ENCODE data around the gene RNASE9.
"Not testable (repeated sequence)": the region's sequence is repeated elsewhere in the genome, so short reads cannot be mapped to it uniquely, and the experiment has no call there.

Gene RNASE9

DNA sequence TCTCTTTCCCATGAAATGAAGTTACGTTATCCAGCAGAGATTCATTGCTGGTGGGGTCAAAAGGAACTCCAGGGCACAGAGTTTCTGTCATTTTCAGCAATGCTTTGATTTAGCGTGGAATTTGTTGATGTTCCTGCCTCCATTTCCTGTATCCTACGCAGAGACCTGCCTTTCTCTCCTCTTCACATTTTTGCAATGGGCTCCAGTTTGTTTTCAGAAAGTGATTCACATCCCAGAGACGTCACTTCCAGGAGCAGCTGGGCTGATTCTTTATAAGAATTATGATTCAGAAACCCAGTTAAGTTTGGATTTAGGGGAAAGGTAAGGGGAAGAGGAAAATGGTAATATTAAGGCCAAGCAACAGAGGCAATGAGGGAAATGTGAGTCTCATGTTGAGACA lies 43.9 kb downstream of the RNASE9 start:
- no peak for DNase-seq (ENCODE audit: low read depth in 2 of 2)

DNA sequence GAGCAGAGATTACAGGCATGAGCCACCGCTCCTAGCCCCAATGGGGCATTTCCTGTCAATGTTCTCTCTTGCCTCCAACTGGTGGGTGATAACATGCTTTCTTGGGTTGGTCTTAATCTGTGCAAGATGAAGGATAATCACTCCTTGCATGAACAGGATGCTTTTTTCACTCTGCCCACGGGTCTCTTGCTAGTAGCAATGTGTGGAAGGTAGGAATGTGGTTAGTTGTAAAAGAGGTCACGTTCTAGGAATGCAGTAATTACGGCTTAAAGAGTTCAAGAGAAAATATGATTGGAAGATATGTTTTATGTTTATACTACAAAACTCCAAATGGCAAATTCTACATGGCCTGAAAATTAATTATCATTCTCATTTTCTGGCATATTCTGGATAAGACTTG lies 45.0 kb downstream of the RNASE9 start:
- no peak for DNase-seq (ENCODE audit: low read depth in 2 of 2)

DNA sequence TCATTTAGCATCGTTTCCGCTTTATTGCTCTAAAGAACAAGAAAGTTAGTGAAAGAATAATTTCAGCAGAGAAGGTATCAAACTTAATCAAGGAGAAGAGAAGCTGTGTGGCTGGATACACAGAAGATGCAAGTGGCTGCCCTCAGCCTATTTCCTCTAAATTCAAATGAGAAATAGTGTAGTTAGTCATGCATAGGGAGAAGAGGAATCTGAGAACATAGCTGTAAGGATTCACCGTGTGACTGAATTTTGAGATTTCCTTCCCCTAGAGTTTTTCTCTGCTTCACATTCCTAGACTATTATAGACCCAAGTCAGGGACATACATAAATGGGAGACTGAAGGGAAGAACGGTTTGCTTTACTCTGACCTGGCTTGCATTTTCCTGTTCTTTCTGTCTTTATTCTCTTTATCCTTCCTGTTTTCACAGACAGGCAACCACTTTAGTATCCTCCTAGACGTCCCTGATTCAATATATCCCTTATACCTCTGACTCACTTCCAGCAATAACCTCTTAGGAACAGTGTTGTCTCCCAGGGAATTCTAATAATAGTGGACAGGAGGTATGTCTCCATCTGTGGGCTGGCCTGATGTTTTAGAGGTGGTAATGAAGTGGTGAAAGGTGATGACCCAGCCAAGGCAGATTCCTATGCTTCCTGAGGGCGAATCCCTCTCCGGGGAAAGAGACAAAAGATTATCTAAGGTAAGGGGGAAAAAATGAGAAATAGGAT lies 48.5 kb downstream of the RNASE9 start:
- no peak for DNase-seq (ENCODE audit: low read depth in 2 of 2)

DNA sequence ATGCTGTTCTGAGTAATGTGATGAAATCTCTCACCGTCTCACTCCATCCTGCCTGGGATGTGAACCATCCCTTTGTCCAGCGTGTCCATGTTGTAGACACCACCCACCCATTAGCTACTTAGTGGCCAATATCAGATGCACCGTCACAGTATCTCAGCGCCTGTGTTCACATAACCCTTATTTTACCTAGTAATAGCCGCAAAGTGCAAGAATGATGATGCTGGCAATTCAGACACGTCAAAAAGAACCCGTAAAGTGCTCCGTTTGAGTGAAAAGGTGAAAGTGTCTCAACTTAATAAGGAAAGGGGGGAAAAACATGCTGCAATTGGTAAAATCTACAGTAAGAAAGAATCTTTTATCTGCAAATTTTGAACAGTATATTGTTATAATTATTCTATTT lies 52.5 kb downstream of the RNASE9 start:
- no peak for DNase-seq (ENCODE audit: low read depth in 2 of 2)

DNA sequence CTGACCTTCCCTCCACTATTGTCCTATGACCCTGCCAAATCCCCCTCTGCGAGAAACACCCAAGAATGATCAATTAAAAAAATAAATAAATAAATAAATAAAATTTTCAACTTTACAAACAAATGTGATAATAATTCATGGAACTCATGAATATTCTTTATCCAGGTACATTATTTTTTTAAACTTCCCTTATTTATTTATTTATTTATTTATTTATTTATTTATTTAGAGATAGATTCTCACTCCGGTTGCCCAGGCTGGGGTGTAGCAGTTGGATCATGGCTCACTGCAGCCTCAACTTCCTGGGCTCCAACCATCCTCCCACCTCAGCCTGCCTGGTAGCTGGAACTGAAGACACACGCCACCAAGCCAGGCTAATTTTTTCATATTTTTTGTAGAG lies 53.3 kb downstream of the RNASE9 start:
- DNase-seq (ENCODE audit: low read depth in 2 of 2), result not testable (repeated sequence)

DNA sequence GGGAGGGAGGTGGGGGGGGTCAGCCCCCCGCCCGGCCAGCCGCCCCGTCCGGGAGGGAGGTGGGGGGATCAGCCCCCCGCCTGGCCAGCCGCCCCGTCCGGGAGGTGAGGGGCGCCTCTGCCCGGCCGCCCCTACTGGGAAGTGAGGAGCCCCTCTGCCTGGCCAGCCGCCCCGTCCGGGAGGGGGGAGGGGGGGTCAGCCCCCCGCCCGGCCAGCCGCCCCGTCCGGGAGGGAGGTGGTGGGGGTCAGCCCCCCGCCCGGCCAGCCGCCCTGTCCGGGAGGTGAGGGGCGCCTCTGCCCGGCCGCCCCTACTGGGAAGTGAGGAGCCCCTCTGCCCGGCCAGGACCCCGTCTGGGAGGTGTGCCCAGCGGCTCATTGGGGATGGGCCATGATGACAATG lies 54.1 kb downstream of the RNASE9 start:
- DNase-seq (ENCODE audit: low read depth in 2 of 2), result not testable (repeated sequence)

DNA sequence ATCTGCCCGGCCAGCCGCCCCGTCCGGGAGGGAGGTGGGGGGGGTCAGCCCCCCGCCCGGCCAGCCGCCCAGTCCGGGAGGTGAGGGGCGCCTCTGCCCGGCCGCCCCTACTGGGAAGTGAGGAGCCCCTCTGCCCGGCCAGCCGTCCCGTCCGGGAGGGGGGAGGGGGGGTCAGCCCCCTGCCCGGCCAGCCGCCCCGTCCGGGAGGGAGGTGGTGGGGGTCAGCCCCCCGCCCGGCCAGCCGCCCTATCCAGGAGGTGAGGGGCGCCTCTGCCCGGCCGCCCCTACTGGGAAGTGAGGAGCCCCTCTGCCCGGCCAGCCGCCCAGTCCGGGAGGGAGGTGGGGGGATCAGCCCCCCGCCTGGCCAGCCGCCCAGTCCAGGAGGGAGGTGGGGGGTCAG lies 54.6 kb downstream of the RNASE9 start:
- DNase-seq (ENCODE audit: low read depth in 2 of 2), result not testable (repeated sequence)

All from stimulated activated CD4-positive, alpha-beta T cell treated with anti-CD3 and anti-CD28 coated beads, Interleukin-15, amount 100 ng/mL, for 48 hours (primary cell).